CD4-positive, alpha-beta T cell (primary cell): ENCODE data around the gene EIF2B5. TPM values are rescaled to one million over a fixed set of nuclear protein-coding genes. Genes with fewer than 3 reads are reported as not detected.

ENCODE experiments used
- ATAC-seq: fragments of 200-7000 bp; cut with Tn5 transposase; one replicate; pipeline ENCODE4 v1.10.0; 2022; ENCODE audit warnings: mild to moderate bottlenecking; ENCODE audit not compliant: poor library complexity
- CTCF ChIA-PET: fragments of 350-600 bp; sonication (Branson Sonifier 250); formaldehyde crosslinking; loops from one replicate; lab custom pipeline; 2021; ENCODE audit warnings: antibody characterized with exemption, inconsistent platforms; lab: Charles Lee
- POLR2A ChIA-PET: fragments of 350-600 bp; sonication (Branson Sonifier 250); formaldehyde crosslinking; loops from one replicate; lab custom pipeline; 2021; ENCODE audit warnings: antibody characterized with exemption, inconsistent platforms; lab: Charles Lee
- DNase-seq, 14 experiments: peaks; one replicate each; pipeline ENCODE4 v3.0.0-alpha.2; 2013 to 2020; ENCODE audit warnings: mixed read lengths in 2 of 14
- H3K27ac ChIP-seq, 2 donors: one replicate each; pipeline versions ENCODE4 v1.5.1 to v1.7.0; 2013; ENCODE audit warnings: low read length in 2 of 2, low read depth in 1 of 2, mild to moderate bottlenecking in 1 of 2
- H3K27me3 ChIP-seq, 2 experiments: 1 replicate in 1 of 2; 2 replicates in 1 of 2; pipeline versions ENCODE4 v1.6.1 to v1.7.0; 2013; ENCODE audit warnings: low read length in 2 of 2, control low read depth in 1 of 2, mild to moderate bottlenecking in 1 of 2, moderate library complexity in 1 of 2; ENCODE audit not compliant: insufficient read depth in 2 of 2, control insufficient read depth in 1 of 2
- H3K36me3 ChIP-seq: one replicate; pipeline ENCODE4 v1.6.1; 2013; ENCODE audit warnings: low read length, control low read depth; ENCODE audit not compliant: insufficient read depth
- H3K4me1 ChIP-seq: one replicate; pipeline ENCODE4 v1.6.1; 2013; ENCODE audit warnings: low read length, control low read depth; ENCODE audit not compliant: insufficient read depth
- H3K4me3 ChIP-seq: one replicate; pipeline ENCODE4 v1.5.1; 2013; ENCODE audit warnings: mild to moderate bottlenecking, low read length, moderate library complexity
- H3K9me3 ChIP-seq, 2 experiments: 1 replicate in 1 of 2; 2 replicates in 1 of 2; pipeline versions ENCODE4 v1.6.1 to v1.7.0; 2013; ENCODE audit warnings: low read length in 2 of 2, mild to moderate bottlenecking in 2 of 2, control low read depth in 1 of 2, moderate library complexity in 1 of 2; ENCODE audit not compliant: control insufficient read depth in 1 of 2, insufficient read depth in 1 of 2
- H3K27ac Mint-ChIP-seq: one replicate; pipeline ENCODE4 v1.8.0; 2020; ENCODE audit warnings: mixed read lengths
- H3K27me3 Mint-ChIP-seq: one replicate; pipeline ENCODE4 v1.8.0; 2021; ENCODE audit warnings: mixed read lengths
- H3K36me3 Mint-ChIP-seq: one replicate; pipeline ENCODE4 v1.8.0; 2021; ENCODE audit warnings: low read depth, mixed read lengths
- H3K4me1 Mint-ChIP-seq: one replicate; pipeline ENCODE4 v1.8.0; 2021; ENCODE audit warnings: low read depth, mixed read lengths
- H3K4me3 Mint-ChIP-seq: one replicate; pipeline ENCODE4 v1.8.0; 2020; ENCODE audit warnings: mild to moderate bottlenecking, mixed read lengths
- H3K9me3 Mint-ChIP-seq: one replicate; pipeline ENCODE4 v1.8.0; 2020; ENCODE audit warnings: mixed read lengths
- intact Hi-C, 2 experiments: fragments of 100-400 bp; cut with DNase I in 1 of 2; cut with micrococcal nuclease in 1 of 2; formaldehyde crosslinking; loops; one replicate each; pipeline versions ENCODE4 v1.15.1 to v1.9.0; 2023 to 2025; cut with DNase I, micrococcal nuclease
- total RNA-seq, 174 experiments: library from RNA in 2 of 174; stranded (reverse) in 2 of 174; gene quantifications; one replicate each; pipeline ENCODE4 v1.2.3 and lab custom pipeline; 2021 to 2026
- TF ChIP-seq, protein P1 (sequence below): fragments of 200-600 bp; IDR thresholded peaks from one replicate; pipeline ENCODE4 v1.8.0; 2022; ENCODE audit warnings: antibody characterized with exemption, mild to moderate bottlenecking

Gene EIF2B5
- total RNA-seq, 2 experiments from 2014 or later = 53.6 TPM

DNA sequence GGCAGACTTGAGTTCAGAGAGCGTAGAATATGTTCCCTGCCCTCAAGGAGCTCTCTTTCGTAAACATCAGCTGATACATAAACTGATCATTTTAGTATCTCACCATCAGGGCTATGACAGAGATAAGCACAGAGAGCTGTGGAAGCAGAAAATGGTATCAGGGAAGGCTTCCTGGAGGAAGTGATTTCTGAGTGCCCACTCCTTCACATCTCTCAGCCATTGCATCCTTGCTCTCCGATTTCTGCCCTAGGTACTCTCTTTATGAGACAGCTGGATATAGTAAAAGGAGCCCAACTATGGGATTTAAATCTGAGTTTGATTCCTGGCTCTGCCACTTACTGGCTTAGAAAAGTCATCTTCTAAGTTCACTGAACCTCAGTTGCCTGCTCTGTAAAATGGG lies 30.4 kb downstream of the EIF2B5 start:
- intact Hi-C loops = no loop called here
- peaks cover 52% of the 10 kb centered on the region for H3K36me3 ChIP-seq
- CTCF ChIA-PET = interaction anchor here (1.1 kb wide), 1 partner anchor 124 kb away, joined by 3 read pairs; no protein-coding TSS in a partner anchor
- TF ChIP-seq, protein P1, sequence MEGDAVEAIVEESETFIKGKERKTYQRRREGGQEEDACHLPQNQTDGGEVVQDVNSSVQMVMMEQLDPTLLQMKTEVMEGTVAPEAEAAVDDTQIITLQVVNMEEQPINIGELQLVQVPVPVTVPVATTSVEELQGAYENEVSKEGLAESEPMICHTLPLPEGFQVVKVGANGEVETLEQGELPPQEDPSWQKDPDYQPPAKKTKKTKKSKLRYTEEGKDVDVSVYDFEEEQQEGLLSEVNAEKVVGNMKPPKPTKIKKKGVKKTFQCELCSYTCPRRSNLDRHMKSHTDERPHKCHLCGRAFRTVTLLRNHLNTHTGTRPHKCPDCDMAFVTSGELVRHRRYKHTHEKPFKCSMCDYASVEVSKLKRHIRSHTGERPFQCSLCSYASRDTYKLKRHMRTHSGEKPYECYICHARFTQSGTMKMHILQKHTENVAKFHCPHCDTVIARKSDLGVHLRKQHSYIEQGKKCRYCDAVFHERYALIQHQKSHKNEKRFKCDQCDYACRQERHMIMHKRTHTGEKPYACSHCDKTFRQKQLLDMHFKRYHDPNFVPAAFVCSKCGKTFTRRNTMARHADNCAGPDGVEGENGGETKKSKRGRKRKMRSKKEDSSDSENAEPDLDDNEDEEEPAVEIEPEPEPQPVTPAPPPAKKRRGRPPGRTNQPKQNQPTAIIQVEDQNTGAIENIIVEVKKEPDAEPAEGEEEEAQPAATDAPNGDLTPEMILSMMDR = no peak
- H3K27ac Mint-ChIP-seq = no peak overlapping the region
- no peak for ATAC-seq
- H3K4me1 Mint-ChIP-seq = peaks cover 5% of the 10 kb centered on the region
- H3K4me1 ChIP-seq = peaks cover 4% of the 10 kb centered on the region
- H3K27me3 ChIP-seq = no peaks in the 10 kb centered on the region
- H3K9me3 ChIP-seq = no peaks in the 10 kb centered on the region
- no peak for DNase-seq
- H3K4me3 Mint-ChIP-seq = no peak overlapping the region
- H3K36me3 Mint-ChIP-seq = peaks cover 53% of the 10 kb centered on the region
- no peaks in the 10 kb centered on the region for H3K9me3 Mint-ChIP-seq
- no peak overlapping the region for H3K4me3 ChIP-seq
- POLR2A ChIA-PET = no interaction called here
- H3K27ac ChIP-seq = no peak overlapping the region
- H3K27me3 Mint-ChIP-seq = no peaks in the 10 kb centered on the region

DNA sequence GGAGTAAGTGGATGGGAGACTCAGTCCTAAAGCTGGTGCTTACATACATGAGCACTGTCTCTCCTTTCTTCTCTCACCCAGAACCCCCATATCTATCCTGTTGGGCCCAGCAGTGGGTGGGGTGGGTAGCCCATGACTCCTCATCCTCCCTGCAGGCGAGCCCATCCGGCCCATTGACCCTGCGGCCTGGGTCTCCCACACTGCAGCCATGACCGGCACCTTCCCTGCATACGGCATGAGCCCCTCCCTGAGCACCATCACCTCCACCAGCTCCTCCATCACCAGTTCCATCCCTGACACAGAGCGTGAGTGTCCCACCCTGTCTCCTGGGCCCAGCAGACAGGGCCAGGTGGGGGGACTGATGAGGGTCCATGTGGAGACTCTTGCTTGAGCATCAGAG lies 31.5 kb downstream of the EIF2B5 start:
- Mint-ChIP-seq H3K4me3 (no peak overlapping the region), H3K36me3 (peaks cover 63% of the 10 kb centered on the region), H3K9me3 (no peaks in the 10 kb centered on the region), H3K27ac (no peak overlapping the region), H3K27me3 (no peaks in the 10 kb centered on the region), H3K4me1 (peaks cover under 1% of the 10 kb centered on the region)
- ATAC-seq (no peak), DNase-seq (no peak)
- H3K27me3 ChIP-seq = no peaks in the 10 kb centered on the region
- no peaks in the 10 kb centered on the region for H3K4me1 ChIP-seq
- no peaks in the 10 kb centered on the region for H3K9me3 ChIP-seq
- TF ChIP-seq, protein P1 = no peak
- CTCF ChIA-PET = no interaction called here
- peaks cover 52% of the 10 kb centered on the region for H3K36me3 ChIP-seq
- POLR2A ChIA-PET = no interaction called here
- intact Hi-C loops = no loop called here
- H3K4me3 ChIP-seq = no peak overlapping the region
- no peak overlapping the region for H3K27ac ChIP-seq

DNA sequence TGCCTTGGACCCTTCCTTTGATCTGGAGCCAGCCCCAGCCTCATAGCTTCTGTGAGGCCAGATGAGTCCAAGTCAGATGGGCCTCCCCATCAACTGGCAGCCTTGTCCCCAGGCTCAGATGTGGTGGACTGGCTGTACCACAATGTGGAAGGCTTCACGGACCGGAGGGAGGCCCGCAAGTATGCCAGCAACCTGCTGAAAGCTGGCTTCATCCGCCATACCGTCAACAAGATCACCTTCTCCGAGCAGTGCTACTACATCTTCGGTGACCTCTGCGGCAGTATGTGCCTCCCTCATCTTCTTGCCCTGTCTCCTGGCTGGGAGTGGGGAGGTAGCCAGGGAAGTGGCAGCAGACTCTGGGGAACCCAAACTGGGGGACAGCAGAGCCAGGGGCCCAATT lies 32.6 kb downstream of the EIF2B5 start:
- H3K27ac ChIP-seq = no peak overlapping the region
- H3K4me3 ChIP-seq = no peak overlapping the region
- intact Hi-C loops = loop anchor here in 1 of 2 experiments (2.0 kb wide), 1 partner anchor 19 kb away; the partner anchor contains the start of gene ABCF3
- DNase-seq = no peak
- H3K27ac Mint-ChIP-seq = no peak overlapping the region
- TF ChIP-seq, protein P1 = no peak
- H3K4me1 ChIP-seq = no peaks in the 10 kb centered on the region
- H3K4me1 Mint-ChIP-seq = no peaks in the 10 kb centered on the region
- H3K4me3 Mint-ChIP-seq = no peak overlapping the region
- peaks cover 52% of the 10 kb centered on the region for H3K36me3 ChIP-seq
- H3K27me3 ChIP-seq = no peaks in the 10 kb centered on the region
- no peaks in the 10 kb centered on the region for H3K9me3 Mint-ChIP-seq
- ChIA-PET POLR2A (no interaction called here), CTCF (no interaction called here)
- no peak for ATAC-seq
- H3K27me3 Mint-ChIP-seq = no peaks in the 10 kb centered on the region
- peaks cover 65% of the 10 kb centered on the region for H3K36me3 Mint-ChIP-seq
- no peaks in the 10 kb centered on the region for H3K9me3 ChIP-seq
